Stimulated activated CD4-positive, alpha-beta T cell treated with anti-CD3 and anti-CD28 coated beads, TNF-alpha, amount 100 ng/mL, for 1 hour (primary cell): Measurements from ENCODE around the gene MVP.
"Not testable (repeated sequence)": the region's sequence is repeated elsewhere in the genome, so short reads cannot be mapped to it uniquely, and the experiment has no call there.

ENCODE experiments used
- DNase-seq, 3 donors: peaks; one replicate each; pipeline ENCODE4 v3.0.0-alpha.2; 2020; ENCODE audit warnings: low read depth in 3 of 3, low spot score in 1 of 3

Gene MVP

GRCh38 chr16:29815032-29815721, 5.1 kb upstream of the MVP start:
- DNase-seq = no peak

- peak; percentile 96 to 99 (median 97) for DNase-seq
Observed at GRCh38 chr16:29815793-29816693, 4.2 kb upstream of the MVP start, which contains the start of gene PAGR1. Gene PAGR1 (plus strand): TSS chr16:29816152. CDS start chr16:29816526, 374 bp downstream.

DNA sequence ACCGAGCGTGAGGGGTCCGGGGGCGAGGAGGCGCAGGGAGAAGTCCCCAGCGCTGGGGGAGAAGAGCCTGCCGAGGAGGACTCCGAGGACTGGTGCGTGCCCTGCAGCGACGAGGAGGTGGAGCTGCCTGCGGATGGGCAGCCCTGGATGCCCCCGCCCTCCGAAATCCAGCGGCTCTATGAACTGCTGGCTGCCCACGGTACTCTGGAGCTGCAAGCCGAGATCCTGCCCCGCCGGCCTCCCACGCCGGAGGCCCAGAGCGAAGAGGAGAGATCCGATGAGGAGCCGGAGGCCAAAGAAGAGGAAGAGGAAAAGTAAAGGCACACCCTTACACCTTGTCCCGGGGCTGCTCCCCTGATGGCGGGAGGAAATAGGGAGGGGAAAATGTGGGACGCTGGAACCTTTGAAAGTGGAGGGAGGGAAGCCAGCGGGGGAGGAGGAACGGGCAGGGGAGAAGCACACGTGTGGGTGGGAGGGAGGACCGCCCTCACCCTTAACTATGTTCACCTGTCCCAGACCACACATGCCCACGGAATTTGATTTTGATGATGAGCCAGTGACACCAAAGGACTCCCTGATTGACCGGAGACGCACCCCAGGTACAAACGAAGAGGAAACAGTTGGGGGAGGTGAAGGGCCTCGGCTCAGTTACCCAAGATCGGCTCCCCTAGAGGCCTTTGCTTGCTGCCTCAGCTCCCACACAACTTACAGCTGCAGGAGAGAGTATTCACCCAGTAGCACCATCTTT, 3.4 kb upstream of the MVP start:
- no peak for DNase-seq

GRCh38 chr16:29818082-29818481, 2.2 kb upstream of the MVP start:
- DNase-seq = no peak

- no peak for DNase-seq
Observed at GRCh38 chr16:29819506-29819905, 756 bp upstream of the MVP start.

- DNase-seq = no peak
Observed at GRCh38 chr16:29820730-29821642, 724 bp downstream of the MVP start.

GRCh38 chr16:29821643-29822115, 1.4 kb downstream of the MVP start:
- DNase-seq = no peak

GRCh38 chr16:29824589-29825144, 4.4 kb downstream of the MVP start:
- DNase-seq = no peak

- DNase-seq = no peak
Observed at GRCh38 chr16:29825145-29826044, 5.1 kb downstream of the MVP start.

DNA sequence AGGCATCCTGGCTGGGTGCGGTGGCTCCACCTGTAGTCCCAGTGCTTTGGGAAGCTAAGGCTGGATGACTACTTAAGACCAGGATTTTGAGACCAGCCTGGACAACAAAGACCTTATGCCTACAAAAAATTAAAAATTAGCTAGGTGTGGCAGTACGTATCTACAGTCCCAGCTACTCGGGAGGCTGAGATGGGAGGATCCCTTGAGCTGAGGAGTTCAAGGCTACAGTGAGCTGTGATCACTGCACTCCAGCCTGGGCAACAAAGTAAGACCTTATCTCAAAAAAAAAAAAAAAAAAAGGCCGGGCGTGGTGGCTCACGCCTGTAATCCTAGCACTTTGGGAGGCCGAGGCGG, 6.1 kb downstream of the MVP start:
- DNase-seq = no peak

DNA sequence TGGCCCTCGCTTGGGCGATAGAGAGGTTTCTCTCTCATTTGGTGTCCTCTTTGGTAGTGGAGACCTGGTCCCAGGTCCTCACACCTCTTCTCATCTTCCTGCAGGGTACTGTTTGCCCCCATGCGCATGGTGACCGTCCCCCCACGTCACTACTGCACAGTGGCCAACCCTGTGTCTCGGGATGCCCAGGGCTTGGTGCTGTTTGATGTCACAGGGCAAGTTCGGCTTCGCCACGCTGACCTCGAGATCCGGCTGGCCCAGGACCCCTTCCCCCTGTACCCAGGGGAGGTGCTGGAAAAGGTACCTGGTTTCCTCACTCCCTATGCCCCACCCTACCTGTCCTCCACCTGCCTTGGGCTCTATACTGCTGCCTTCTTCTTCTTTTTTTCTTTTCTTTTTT, 10.5 kb downstream of the MVP start:
- DNase-seq = no peak

GRCh38 chr16:29831490-29831889, 11.2 kb downstream of the MVP start:
- no peak for DNase-seq

GRCh38 chr16:29833219-29833618, 13.0 kb downstream of the MVP start:
- not testable (repeated sequence) for DNase-seq

DNA sequence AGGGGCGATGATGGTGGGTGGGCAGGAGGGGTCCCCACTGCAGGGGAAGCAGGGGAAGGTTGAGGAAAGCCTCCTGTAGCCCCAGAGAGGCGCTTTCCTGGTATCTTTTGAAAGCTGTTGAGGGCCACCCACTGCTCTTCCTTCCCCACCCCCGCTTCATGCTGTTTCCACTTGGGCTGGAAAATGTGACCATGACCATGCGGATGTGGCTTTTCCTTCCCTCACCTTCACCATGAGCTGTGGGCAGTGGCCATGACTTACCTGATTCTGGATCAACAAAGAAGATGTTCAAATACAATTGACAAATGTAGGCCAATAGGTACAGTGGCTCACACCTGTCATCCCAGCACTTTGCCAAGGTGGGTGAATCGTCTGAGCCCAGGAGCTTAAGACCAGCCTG, 13.8 kb downstream of the MVP start:
- DNase-seq = no peak

DNA sequence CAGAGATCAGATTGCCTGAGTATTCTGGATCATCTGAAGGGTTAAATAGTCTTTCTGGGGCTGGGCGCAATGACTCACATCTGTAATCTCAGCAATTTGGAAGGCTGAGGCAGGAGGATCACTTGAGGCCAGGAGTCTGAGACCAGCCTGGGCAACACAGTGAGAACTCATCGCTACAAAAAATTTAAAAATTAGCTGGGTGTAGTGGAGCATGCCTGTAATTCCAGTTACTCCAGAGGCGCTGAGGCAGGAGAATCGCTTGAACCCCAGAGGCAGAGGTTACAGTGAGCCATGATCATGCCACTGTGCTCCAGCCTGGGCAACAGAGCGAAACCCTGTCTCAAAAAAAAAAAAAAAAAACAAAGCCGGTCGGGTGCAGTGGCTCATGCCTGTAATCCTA, 15.7 kb downstream of the MVP start:
- DNase-seq = no peak

- DNase-seq = no peak
Observed at GRCh38 chr16:29836623-29837022, 16.4 kb downstream of the MVP start.

- DNase-seq = no peak
Observed at GRCh38 chr16:29837841-29838240, 17.6 kb downstream of the MVP start.

GRCh38 chr16:29839822-29840221, 19.6 kb downstream of the MVP start:
- DNase-seq = no peak

DNA sequence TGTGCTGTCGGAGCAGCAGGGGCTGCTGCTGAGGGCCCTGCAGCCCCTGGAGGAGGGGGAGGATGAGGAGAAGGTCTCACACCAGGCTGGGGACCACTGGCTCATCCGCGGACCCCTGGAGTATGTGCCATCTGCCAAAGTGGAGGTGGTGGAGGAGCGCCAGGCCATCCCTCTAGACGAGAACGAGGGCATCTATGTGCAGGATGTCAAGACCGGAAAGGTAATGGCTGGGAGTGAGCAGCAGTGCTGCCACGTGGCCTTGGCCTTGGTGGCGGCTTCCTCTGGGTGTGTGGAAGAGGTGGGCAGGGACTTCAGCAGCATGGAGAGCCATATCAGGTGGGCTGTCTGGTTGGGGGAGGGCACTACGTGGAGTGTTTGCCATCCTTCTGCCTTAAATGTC, 20.0 kb downstream of the MVP start:
- DNase-seq = no peak
